GM13976 (cell line): ENCODE measurements around the gene ZBTB45.

Source experiments
- DNase-seq: peaks from one replicate; pipeline ENCODE4 v3.0.0; 2012; ENCODE audit warnings: low spot score
- CTCF ChIP-seq: IDR thresholded peaks from 2 replicates; pipeline ENCODE4 v1.5.1; 2012; ENCODE audit warnings: borderline replicate concordance, mild to moderate bottlenecking; ENCODE audit not compliant: insufficient read depth; ENCODE audit errors: extremely low read depth, missing control alignments, control extremely low read depth
- in situ Hi-C: fragments of 300-500 bp; cut with MboI; formaldehyde crosslinking; loops from one replicate; pipeline ENCODE4 v1.12.0; 2022; ENCODE audit warnings: low sequenced_read_pairs, mixed read lengths, inconsistent platforms; ENCODE audit not compliant: unreplicated experiment

ZBTB45 gene

DNA sequence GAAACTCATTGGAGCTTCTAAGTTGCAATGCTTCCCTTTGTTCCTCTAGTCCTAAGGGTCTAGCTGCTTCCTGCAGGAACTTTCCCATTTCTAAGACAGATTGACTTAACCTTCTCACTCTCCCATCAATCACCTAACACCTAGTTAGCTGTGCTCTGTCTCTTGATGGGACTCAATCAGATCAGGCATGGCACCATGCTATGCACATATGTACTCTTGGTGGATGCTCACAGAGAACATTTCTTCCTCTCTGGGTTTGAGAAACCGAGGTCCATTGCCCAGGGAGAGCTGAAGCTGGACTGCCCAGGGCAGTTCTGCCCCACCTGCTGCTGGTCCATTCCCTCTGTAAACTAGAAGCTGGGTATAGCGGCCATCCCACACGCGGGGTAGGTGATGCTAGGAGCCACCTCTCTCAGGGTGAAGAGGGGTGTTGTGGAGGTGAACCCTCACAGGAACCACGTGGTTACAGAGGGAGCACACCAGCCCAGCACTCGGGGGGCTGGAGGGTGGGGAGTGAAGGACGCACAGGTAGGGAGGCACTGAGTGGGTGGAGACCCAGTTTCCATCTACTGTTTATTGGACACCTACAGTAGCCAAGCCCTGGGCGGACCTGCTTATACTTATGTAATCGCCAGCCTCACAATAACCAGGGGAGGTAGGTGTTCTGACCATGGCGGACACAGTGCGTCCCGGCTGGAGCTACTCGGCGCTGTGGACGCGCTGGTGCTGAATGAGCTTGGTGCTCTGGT is 41.9 kb upstream of the ZBTB45 start:
- no peak for DNase-seq
- in situ Hi-C loops, result no loop called here
- no peak for TF ChIP-seq CTCF

GRCh38 chr19:58560921-58561320 is 41.3 kb upstream of the ZBTB45 start:
- DNase-seq, result no peak
- in situ Hi-C loops, result no loop called here
- TF ChIP-seq CTCF, result no peak

GRCh38 chr19:58560007-58560887 is 40.6 kb upstream of the ZBTB45 start:
- DNase-seq, result no peak
- in situ Hi-C loops, result no loop called here
- TF ChIP-seq CTCF, result no peak

- TF ChIP-seq CTCF, result no peak
- DNase-seq, result peak; percentile 89
- in situ Hi-C loops, result no loop called here
Observed at GRCh38 chr19:58559275-58560006, 39.8 kb upstream of the ZBTB45 start.

DNA sequence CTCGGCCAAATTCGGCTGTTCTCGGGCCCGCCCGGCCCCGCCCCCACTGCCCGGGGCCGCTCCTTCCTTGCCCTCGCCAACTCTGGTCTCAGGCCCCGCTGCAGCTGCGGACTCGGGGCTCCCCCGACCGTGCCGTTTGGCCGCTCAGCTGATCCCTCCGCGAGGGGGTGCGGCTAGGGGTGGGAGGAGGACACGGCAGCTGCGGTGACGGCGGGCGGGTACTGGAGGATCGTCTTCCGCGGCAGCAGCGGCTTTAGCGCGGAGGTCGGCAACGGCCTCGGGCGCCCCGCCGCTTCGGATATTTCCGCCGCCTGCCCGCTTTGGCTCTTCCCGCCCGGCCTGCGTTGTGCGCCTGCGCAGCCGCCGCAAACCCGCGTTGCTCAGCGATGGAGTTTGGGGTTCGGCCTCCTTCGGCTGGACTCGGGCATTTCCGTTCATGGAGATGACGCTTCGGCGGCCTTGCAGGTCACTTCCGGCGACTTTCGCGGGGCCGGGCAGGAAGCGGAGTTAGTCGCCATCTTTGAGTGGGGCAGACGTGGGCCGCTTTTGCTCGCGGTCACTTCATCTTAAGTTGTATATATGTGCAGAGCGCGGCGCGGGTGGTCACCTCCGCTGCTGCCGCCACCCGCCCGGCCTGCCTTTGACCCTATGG is 39.1 kb upstream of the ZBTB45 start:
- no peak for TF ChIP-seq CTCF
- DNase-seq, result peak; percentile 96
- in situ Hi-C loops, result no loop called here
